BJ (cell line): ENCODE measurements around the gene BUD23. TPM values are rescaled to one million over a fixed set of nuclear protein-coding genes. Genes with fewer than 3 reads are reported as not detected.

Experiments
- CTCF ChIA-PET: fragments of 350-600 bp; formaldehyde crosslinking; extraction: SDS; loops from one replicate; lab custom pipeline; 2021; ENCODE audit warnings: antibody characterized with exemption, inconsistent platforms; lab: Yijun Ruan, JAX
- POLR2A ChIA-PET: fragments of 300-600 bp; sonication (Branson Sonifier 250); formaldehyde crosslinking; extraction: SDS; loops from one replicate; lab custom pipeline; 2021; ENCODE audit warnings: antibody characterized with exemption; lab: Charles Lee
- DNase-seq: peaks from one replicate; pipeline ENCODE4 v3.0.0-alpha.2; 2011; ENCODE audit warnings: low read depth
- H3K27me3 ChIP-seq: 2 replicates; pipeline ENCODE4 v1.6.0; 2011; ENCODE audit warnings: low read length; ENCODE audit not compliant: control insufficient read depth, insufficient read depth
- H3K36me3 ChIP-seq: 2 replicates; pipeline ENCODE4 v1.5.1; 2011; ENCODE audit warnings: low read length; ENCODE audit not compliant: control insufficient read depth, insufficient read depth
- H3K4me3 ChIP-seq: 2 replicates; pipeline ENCODE4 v1.5.1; 2011; ENCODE audit warnings: low read depth, mild to moderate bottlenecking, control low read depth, low read length
- polyA plus RNA-seq: library from polyadenylated mRNA; depleted of rRNA; stranded (reverse); fragments of >200 nt; gene quantifications from 2 replicates; pipeline ENCODE4 v1.2.3, GENCODE V29; 2011
- TF ChIP-seq, protein P1 (sequence below): IDR thresholded peaks from 2 replicates; pipeline ENCODE4 v1.5.1; 2011; ENCODE audit warnings: low read depth, mild to moderate bottlenecking, control low read depth, inconsistent platforms, low read length, moderate library complexity; ENCODE audit not compliant: insufficient read depth

Gene BUD23
- polyA plus RNA-seq, 1 experiment = 69.8 TPM

DNA sequence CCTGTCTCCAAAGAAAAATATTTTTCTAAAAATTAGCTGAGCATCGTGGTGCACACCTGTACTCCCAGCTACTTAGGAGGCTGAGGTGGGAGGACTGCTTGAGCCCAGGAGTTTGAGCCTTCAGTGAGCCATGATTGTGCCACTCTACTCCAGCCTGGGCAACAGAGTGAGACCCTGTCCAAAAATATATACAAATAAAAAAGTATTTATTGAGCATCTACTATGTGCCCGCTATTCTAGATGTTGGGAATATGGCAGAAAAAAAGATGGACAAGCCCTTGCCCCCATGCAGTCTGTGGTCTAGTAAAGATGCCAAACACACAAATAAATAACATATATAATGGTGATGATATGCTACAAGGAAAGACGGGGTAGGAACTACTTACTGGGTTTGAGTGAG, 40.4 kb downstream of the BUD23 start:
- ChIA-PET POLR2A (no interaction called here), CTCF (interaction anchor here (6.2 kb wide), 1 partner anchor 119 kb away, joined by 159 read pairs; no protein-coding TSS in a partner anchor)
- Histone ChIP-seq H3K4me3 (no peak overlapping the region), H3K27me3 (no peaks in the 10 kb centered on the region), H3K36me3 (no peaks in the 10 kb centered on the region)
- TF ChIP-seq, protein P1, sequence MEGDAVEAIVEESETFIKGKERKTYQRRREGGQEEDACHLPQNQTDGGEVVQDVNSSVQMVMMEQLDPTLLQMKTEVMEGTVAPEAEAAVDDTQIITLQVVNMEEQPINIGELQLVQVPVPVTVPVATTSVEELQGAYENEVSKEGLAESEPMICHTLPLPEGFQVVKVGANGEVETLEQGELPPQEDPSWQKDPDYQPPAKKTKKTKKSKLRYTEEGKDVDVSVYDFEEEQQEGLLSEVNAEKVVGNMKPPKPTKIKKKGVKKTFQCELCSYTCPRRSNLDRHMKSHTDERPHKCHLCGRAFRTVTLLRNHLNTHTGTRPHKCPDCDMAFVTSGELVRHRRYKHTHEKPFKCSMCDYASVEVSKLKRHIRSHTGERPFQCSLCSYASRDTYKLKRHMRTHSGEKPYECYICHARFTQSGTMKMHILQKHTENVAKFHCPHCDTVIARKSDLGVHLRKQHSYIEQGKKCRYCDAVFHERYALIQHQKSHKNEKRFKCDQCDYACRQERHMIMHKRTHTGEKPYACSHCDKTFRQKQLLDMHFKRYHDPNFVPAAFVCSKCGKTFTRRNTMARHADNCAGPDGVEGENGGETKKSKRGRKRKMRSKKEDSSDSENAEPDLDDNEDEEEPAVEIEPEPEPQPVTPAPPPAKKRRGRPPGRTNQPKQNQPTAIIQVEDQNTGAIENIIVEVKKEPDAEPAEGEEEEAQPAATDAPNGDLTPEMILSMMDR = no peak
- DNase-seq = no peak

DNA sequence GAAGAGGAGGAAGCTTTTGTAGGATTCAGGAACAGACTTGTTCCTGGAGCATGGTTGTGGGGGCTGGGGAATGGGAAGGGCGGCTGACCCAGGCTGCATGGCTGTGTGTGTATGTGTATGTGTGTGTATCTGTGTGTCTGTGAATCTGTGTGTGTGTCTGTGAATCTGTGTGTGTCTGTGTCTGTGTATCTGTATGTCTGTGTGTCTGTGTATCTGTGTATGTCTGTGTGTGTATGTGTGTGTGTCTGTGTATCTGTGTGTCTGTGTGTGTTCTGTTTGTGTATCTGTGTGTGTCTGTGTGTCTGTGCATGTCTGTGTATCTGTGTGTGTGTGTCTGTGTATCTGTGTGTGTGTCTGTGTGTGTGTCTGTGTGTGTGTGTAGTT, 42.7 kb downstream of the BUD23 start:
- ChIA-PET CTCF (interaction anchor here (0.6 to 6.2 kb wide), 28 partner anchors 9 to 354 kb away, joined by 3 to 159 read pairs (median 5); partner anchors contain the start of genes ABHD11 and VPS37D), POLR2A (no interaction called here)
- no peak for DNase-seq
- no peaks in the 10 kb centered on the region for H3K27me3 ChIP-seq
- no peak overlapping the region for H3K4me3 ChIP-seq
- H3K36me3 ChIP-seq = no peaks in the 10 kb centered on the region
- TF ChIP-seq, protein P1 = no peak

DNA sequence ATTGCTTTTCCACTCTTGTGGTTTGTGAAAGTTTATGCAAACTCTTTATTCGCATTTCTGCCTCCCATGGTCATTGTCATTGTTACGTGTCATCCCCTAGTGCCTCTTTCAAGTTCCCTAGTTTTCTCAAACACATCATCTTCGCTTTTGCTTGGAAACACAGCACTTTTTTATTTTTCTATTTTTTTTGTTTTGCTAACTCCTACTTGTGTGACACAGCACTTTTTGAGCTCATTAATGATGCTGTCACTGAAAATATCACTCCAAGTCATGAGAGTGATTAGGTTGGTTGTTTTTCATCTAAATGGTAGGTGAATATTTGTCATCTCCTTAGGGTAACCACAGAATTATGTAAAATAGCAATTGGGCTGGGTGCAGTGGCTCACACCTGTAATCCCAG, 44.6 kb downstream of the BUD23 start:
- Histone ChIP-seq H3K36me3 (no peaks in the 10 kb centered on the region), H3K4me3 (no peak overlapping the region), H3K27me3 (no peaks in the 10 kb centered on the region)
- no peak for DNase-seq
- ChIA-PET POLR2A (no interaction called here), CTCF (interaction anchor here (0.8 to 2.6 kb wide), 5 partner anchors 60 to 122 kb away, joined by 4 to 20 read pairs (median 4); partner anchors contain the start of gene VPS37D)
- TF ChIP-seq, protein P1 = no peak

DNA sequence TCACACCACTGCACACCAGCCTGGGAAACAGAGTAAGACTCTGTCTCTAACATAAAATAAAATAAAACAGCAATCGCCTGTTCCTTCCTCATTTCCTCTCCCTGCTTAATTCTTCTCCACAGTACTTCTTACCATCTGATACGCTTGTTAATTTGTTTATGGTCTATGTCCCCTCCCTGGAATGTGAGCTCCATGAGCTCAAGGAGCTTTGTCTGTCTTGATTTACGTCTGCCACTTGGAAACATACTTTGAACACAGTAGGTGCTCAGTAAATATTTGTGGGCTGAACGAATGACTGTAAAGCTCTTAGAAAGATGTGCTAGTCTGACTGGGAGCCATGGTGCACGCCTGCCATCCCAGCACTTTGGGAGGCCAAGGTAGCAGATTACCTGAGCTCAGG, 45.2 kb downstream of the BUD23 start:
- ChIA-PET CTCF (interaction anchor here (0.8 to 2.6 kb wide), 5 partner anchors 60 to 122 kb away, joined by 4 to 20 read pairs (median 4); partner anchors contain the start of gene VPS37D), POLR2A (no interaction called here)
- DNase-seq = no peak
- Histone ChIP-seq H3K4me3 (no peak overlapping the region), H3K27me3 (no peaks in the 10 kb centered on the region), H3K36me3 (no peaks in the 10 kb centered on the region)
- TF ChIP-seq, protein P1 = no peak

DNA sequence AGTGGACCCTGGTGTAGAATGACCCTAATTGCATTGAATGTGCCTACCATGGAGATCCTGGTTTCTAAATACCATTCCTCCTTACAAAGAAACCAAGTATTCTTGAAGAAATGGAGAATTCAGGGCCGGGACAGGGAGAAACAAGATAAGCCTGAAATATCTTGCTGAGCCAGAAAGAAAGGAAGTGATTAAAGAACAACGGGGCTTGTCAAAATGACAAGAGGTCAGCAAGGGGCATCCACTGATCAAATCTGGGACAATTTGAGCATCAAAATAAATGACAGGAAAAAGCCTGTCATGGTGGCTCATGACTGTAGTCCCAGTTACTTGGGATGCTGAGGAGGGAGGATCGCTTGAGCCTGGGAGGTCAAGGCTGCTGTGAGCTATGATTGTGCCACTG, 47.1 kb downstream of the BUD23 start:
- TF ChIP-seq, protein P1 = no peak
- POLR2A ChIA-PET = no interaction called here
- DNase-seq = no peak
- Histone ChIP-seq H3K4me3 (no peak overlapping the region), H3K27me3 (no peaks in the 10 kb centered on the region), H3K36me3 (no peaks in the 10 kb centered on the region)
- CTCF ChIA-PET = interaction anchor here (8.7 kb wide), 1 partner anchor 124 kb away, joined by 92 read pairs; no protein-coding TSS in a partner anchor
